ENCODE results near the gene MLX. TPM values are rescaled to one million over a fixed set of nuclear protein-coding genes. Genes with fewer than 3 reads are reported as not detected.

MLX gene
- total and polyA plus RNA-seq, 2 of the 8 experiments (the other 6 are each of a cell fraction or from before 2014, with no cell fraction given), result 27.0 to 27.5 TPM

- peak overlapping the region; percentile 20; the same call in 1 of the 2 replicates for H3K18ac ChIP-seq (ENCODE audit: extremely low read depth, low read length)
- peak; percentile 28 for FAIRE-seq
- peak in 1 of 2 experiments; percentile 77 for DNase-seq (ENCODE audit: low read depth in 1 of 2, low spot score in 2 of 2)
- H3K9me3 ChIP-seq (ENCODE audit: insufficient read depth in 2 of 2, low read depth in 1 of 2, low read length in 1 of 2), result no peaks in the 10 kb centered on the region
- H3K56ac ChIP-seq (replicated peaks; ENCODE audit: insufficient read length, low read depth, low read length), result no peak overlapping the region
- peaks cover 0 to 2% of the 10 kb centered on the region in 2 experiments for H4K20me1 ChIP-seq (replicated peaks in 1 of 2; ENCODE audit: control insufficient read depth in 1 of 2, insufficient read depth in 2 of 2, low read length in 2 of 2)
- no peaks in the 10 kb centered on the region for H3K23me2 ChIP-seq (ENCODE audit: low read depth, low read length)
- H2BK20ac ChIP-seq (ENCODE audit: low read length), result no peak overlapping the region
- no peak overlapping the region for H2BK12ac ChIP-seq (ENCODE audit: low read depth, low read length)
- H3K79me1 ChIP-seq (ENCODE audit: low read depth, low read length), result no peaks in the 10 kb centered on the region
- no peak overlapping the region for H3K4ac ChIP-seq (replicated peaks; ENCODE audit: insufficient read length, low read depth, low read length)
- H3K23ac ChIP-seq (ENCODE audit: insufficient read length), result no peak overlapping the region
- no peak overlapping the region for H3K9ac ChIP-seq (replicated peaks in 1 of 4; ENCODE audit: extremely low read depth in 1 of 4, low read depth in 3 of 4, low read length in 3 of 4)
- WGBS, 2 experiments (ENCODE audit: extremely low coverage in 1 of 2, insufficient coverage in 1 of 2, insufficient read length in 1 of 2, insufficient replicate concordance in 2 of 2, low coverage in 1 of 2, low lambda C conversion rate in 2 of 2, missing lambda C conversion rate in 1 of 2), result 66% methylated on average over 9 of the region's 9 CpGs; no CpG with 5 or more reads in 1 of the 2 experiments
- H4K91ac ChIP-seq (replicated peaks; ENCODE audit: insufficient read length, low read length), result no peak overlapping the region
- no peak overlapping the region for H2BK5ac ChIP-seq (ENCODE audit: low read depth, low read length)
- H3K4me1 ChIP-seq (replicated peaks in 1 of 4; ENCODE audit: control insufficient read depth in 3 of 4, insufficient read depth in 4 of 4, low read length in 3 of 4), result peaks cover 0 to 4% (median 4%) of the 10 kb centered on the region in 4 experiments; a peak in 3 of 7 replicates
- H3K36me3 ChIP-seq (ENCODE audit: control insufficient read depth in 2 of 4, insufficient read depth in 4 of 4, low read length in 3 of 4), result peaks cover 13 to 23% (median 19%) of the 10 kb centered on the region in 4 experiments; a peak in 7 of 8 replicates
- no peaks in the 10 kb centered on the region for H3K27me3 ChIP-seq (replicated peaks in 1 of 4; ENCODE audit: control insufficient read depth in 3 of 4, extremely low read depth in 1 of 4, insufficient read depth in 3 of 4, low read length in 3 of 4)
- no peak overlapping the region for H3K27ac ChIP-seq (ENCODE audit: low read depth, low read length)
- H3K4me3 ChIP-seq (ENCODE audit: extremely low read depth in 1 of 4, insufficient read depth in 2 of 4, low read depth in 3 of 4, low read length in 4 of 4), result no peak overlapping the region
- CTCF ChIA-PET (ENCODE audit: partially characterized antibody), result interaction anchor here (0.7 to 3.8 kb wide), 18 partner anchors 9 to 107 kb away, joined by 3 to 37 read pairs (median 5); partner anchors contain the start of genes RETREG3, TUBG1 and TUBG2
- no peaks in the 10 kb centered on the region for H3K79me2 ChIP-seq (ENCODE audit: control insufficient read depth in 1 of 2, insufficient read depth in 2 of 2, low read length in 2 of 2)
- H4K5ac ChIP-seq (ENCODE audit: insufficient read length, low read depth, low read length), result no peak overlapping the region
- no peak overlapping the region for H3K14ac ChIP-seq (ENCODE audit: insufficient read length)
- H4K8ac ChIP-seq (ENCODE audit: extremely low read depth, insufficient read depth, low read length), result 0 out of 2 replicates have a peak overlapping the region, but pooled peaks have one; percentile 12
- H2AFZ ChIP-seq (ENCODE audit: low read length), result no peak overlapping the region
- no peak overlapping the region for H2AK5ac ChIP-seq (ENCODE audit: low read depth, low read length)
- H3K4me2 ChIP-seq (ENCODE audit: insufficient read depth in 1 of 2, low read depth in 2 of 2, low read length in 2 of 2), result peak overlapping the region in 1 of 2 experiments; percentile 26; a peak in 1 of 4 replicates
- H2BK15ac ChIP-seq (ENCODE audit: low read length), result no peak overlapping the region; the same call in 1 of the 2 replicates
- POLR2A ChIA-PET (ENCODE audit: partially characterized antibody), result interaction anchor here (0.6 to 1.9 kb wide), 17 partner anchors 9 to 514 kb away, joined by 3 to 12 read pairs (median 3); partner anchors contain the start of genes PSMC3IP, RETREG3, TUBG1 and TUBG2
- H2BK120ac ChIP-seq (replicated peaks; ENCODE audit: low read depth, low read length), result no peak overlapping the region
- no peak for TF ChIP-seq HDAC2 (IDR thresholded peaks at IDR 0.05; ENCODE audit: borderline replicate concordance in 1 of 2, low read depth in 2 of 2, low read length in 2 of 2)
- no peak for TF ChIP-seq RXRA (IDR thresholded peaks at IDR 0.05; ENCODE audit: insufficient read depth, low read depth, low read length)
- TF ChIP-seq SIRT6 (IDR thresholded peaks at IDR 0.05; ENCODE audit: low read length), result no peak
- no peak for TF ChIP-seq POLR2AphosphoS5 (IDR thresholded peaks at IDR 0.05; ENCODE audit: low read depth, low read length)
- TF ChIP-seq SP2 (IDR thresholded peaks at IDR 0.05; ENCODE audit: low read length), result no peak
- no peak for TF ChIP-seq RFX5 (IDR thresholded peaks at IDR 0.05; ENCODE audit: borderline replicate concordance, low read depth, low read length)
- TF ChIP-seq YY1 (IDR thresholded peaks at IDR 0.05; ENCODE audit: low read depth, low read length), result no peak
- no peak for TF ChIP-seq SRF (IDR thresholded peaks at IDR 0.05; ENCODE audit: low read depth, low read length)
- no peak for TF ChIP-seq BRCA1 (IDR thresholded peaks at IDR 0.05; ENCODE audit: low read depth, low read length)
- no peak for TF ChIP-seq PHF8 (conservative IDR thresholded peaks at IDR 0.05; ENCODE audit: low read depth, low read length)
- TF ChIP-seq TBP (IDR thresholded peaks at IDR 0.05; ENCODE audit: low read depth, low read length), result no peak
- TF ChIP-seq NRF1 (IDR thresholded peaks at IDR 0.05; ENCODE audit: low read depth, low read length), result no peak
- no peak for TF ChIP-seq JUND (IDR thresholded peaks at IDR 0.05; ENCODE audit: low read length)
These were observed 51.7 kb downstream of the MLX start for GRCh38 chr17:42618442-42619150.
